Bronchial epithelial cell (primary cell): ENCODE data around the gene TRIP13. TPM values are rescaled to one million over a fixed set of nuclear protein-coding genes. Genes with fewer than 3 reads are reported as not detected.

Experiments
- DNase-seq: peaks from one replicate; pipeline ENCODE4 v3.0.0-alpha.2; 2010; ENCODE audit warnings: low read depth
- FAIRE-seq: peaks from 2 replicates; lab custom pipeline; 2011; peaks lifted over from hg19 to GRCh38; lab: Jason Lieb, UNC
- H3K27me3 ChIP-seq: 2 replicates; pipeline ENCODE4 v1.5.1; 2011; ENCODE audit warnings: low read length; ENCODE audit not compliant: control insufficient read depth, insufficient read depth
- H3K36me3 ChIP-seq: 2 replicates; pipeline ENCODE4 v1.5.1; 2011; ENCODE audit warnings: low read length; ENCODE audit not compliant: control insufficient read depth, insufficient read depth
- H3K4me3 ChIP-seq: 2 replicates; pipeline ENCODE4 v1.5.1; 2011; ENCODE audit warnings: mild to moderate bottlenecking, low read depth, low read length, control low read depth
- total RNA-seq: library from RNA; depleted of rRNA; stranded (reverse); fragments of >200 nt; gene quantifications from 2 replicates; pipeline ENCODE4 v1.2.1, GENCODE V29; 2014
- TF ChIP-seq, protein P1 (sequence below): IDR thresholded peaks from 2 replicates; pipeline ENCODE4 v1.5.1; 2011; ENCODE audit warnings: mild to moderate bottlenecking, moderate library complexity, low read length, control low read depth, inconsistent platforms; ENCODE audit not compliant: insufficient read depth, severe bottlenecking

The TRIP13 gene
- total RNA-seq, 1 donor from 2014 or later, result 1.8 TPM

GRCh38 chr5:903756-904096 is 11.0 kb downstream of the TRIP13 start:
- TF ChIP-seq, protein P1, sequence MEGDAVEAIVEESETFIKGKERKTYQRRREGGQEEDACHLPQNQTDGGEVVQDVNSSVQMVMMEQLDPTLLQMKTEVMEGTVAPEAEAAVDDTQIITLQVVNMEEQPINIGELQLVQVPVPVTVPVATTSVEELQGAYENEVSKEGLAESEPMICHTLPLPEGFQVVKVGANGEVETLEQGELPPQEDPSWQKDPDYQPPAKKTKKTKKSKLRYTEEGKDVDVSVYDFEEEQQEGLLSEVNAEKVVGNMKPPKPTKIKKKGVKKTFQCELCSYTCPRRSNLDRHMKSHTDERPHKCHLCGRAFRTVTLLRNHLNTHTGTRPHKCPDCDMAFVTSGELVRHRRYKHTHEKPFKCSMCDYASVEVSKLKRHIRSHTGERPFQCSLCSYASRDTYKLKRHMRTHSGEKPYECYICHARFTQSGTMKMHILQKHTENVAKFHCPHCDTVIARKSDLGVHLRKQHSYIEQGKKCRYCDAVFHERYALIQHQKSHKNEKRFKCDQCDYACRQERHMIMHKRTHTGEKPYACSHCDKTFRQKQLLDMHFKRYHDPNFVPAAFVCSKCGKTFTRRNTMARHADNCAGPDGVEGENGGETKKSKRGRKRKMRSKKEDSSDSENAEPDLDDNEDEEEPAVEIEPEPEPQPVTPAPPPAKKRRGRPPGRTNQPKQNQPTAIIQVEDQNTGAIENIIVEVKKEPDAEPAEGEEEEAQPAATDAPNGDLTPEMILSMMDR, result no peak
- no peak for FAIRE-seq
- Histone ChIP-seq H3K36me3 (peaks cover 4% of the 10 kb centered on the region), H3K4me3 (no peak overlapping the region), H3K27me3 (no peaks in the 10 kb centered on the region)
- DNase-seq, result no peak

- peaks cover 4% of the 10 kb centered on the region for H3K36me3 ChIP-seq
- no peak overlapping the region for H3K4me3 ChIP-seq
- TF ChIP-seq, protein P1, result no peak
- H3K27me3 ChIP-seq, result no peaks in the 10 kb centered on the region
- DNase-seq, result no peak
- no peak for FAIRE-seq
Observed at GRCh38 chr5:905139-905642, 12.5 kb downstream of the TRIP13 start.

DNA sequence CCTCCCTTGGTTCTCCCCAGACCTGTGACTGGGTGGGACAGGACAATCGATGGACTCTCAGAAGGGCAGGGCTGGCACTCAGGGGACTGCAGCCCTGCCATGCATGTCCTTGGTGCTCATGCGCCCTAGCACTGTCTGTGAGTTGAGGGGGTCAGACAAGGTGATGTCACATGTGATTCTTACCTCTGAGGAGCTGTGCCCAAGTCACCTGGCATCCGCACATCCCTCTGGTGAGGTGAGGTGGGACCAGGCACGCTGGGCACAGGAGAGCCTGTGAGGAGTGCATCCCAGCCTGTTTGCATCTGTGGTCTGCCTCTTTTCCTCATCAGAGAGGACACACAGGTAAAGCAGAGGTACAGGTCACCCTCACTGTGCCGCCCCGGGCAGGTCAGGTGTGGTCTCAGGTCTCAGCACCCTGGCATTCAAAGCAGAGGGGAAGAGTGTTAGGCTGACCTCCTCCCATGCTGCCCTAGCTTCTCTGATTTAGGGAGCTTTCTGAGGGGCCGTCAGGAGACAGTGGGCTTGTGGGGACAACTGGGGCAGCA is 14.8 kb downstream of the TRIP13 start:
- Histone ChIP-seq H3K4me3 (no peak overlapping the region), H3K27me3 (no peaks in the 10 kb centered on the region), H3K36me3 (peaks cover 4% of the 10 kb centered on the region)
- TF ChIP-seq, protein P1, result no peak
- no peak for FAIRE-seq
- DNase-seq, result no peak

- TF ChIP-seq, protein P1, result no peak
Observed at GRCh38 chr5:908172-908571, 15.5 kb downstream of the TRIP13 start.

DNA sequence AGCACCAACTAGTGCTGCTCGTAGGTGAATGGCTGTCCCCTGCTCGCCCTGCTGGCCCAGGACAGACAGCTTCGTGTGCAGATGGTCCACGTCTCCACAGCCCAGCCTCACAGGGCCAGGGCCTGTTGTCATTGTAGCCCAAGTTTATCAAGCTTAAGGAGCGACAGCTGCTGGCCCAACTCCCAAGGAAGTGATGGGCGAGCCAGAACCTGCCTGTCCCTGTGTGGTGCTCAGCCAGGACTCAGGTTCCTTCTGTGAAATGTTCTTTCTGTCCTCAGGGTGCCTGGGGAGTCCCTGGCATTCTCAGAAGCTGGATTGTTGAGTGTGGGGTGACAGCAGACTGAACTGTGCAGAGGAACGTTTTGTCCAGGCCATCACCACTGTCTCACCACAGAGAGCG is 16.4 kb downstream of the TRIP13 start:
- peak; percentile 60 for FAIRE-seq
- TF ChIP-seq, protein P1, result no peak
- H3K36me3 ChIP-seq, result peaks cover 4% of the 10 kb centered on the region
- DNase-seq, result peak; percentile 77
- no peaks in the 10 kb centered on the region for H3K27me3 ChIP-seq
- H3K4me3 ChIP-seq, result no peak overlapping the region

More at GRCh38 chr5:908172-908571, 15.5 kb downstream of the TRIP13 start:
- Histone ChIP-seq H3K27me3 (no peaks in the 10 kb centered on the region), H3K4me3 (no peak overlapping the region), H3K36me3 (peaks cover 4% of the 10 kb centered on the region)
- DNase-seq (no peak), FAIRE-seq (no peak)

GRCh38 chr5:909994-910768 is 17.5 kb downstream of the TRIP13 start:
- TF ChIP-seq, protein P1, result no peak
- no peak for DNase-seq
- no peak for FAIRE-seq
- peaks cover 4% of the 10 kb centered on the region for H3K36me3 ChIP-seq
- H3K4me3 ChIP-seq, result no peak overlapping the region
- H3K27me3 ChIP-seq, result no peaks in the 10 kb centered on the region
